Renal cortical epithelial cell (primary cell): ENCODE results near the gene IFNGR2. TPM values are rescaled to one million over a fixed set of nuclear protein-coding genes. Genes with fewer than 3 reads are reported as not detected.

ENCODE experiments used
- DNase-seq: peaks from one replicate; pipeline ENCODE4 v3.0.0-alpha.2; 2011; ENCODE audit warnings: low read depth
- total RNA-seq: library from RNA; depleted of rRNA; stranded (reverse); fragments of >200 nt; gene quantifications from 2 replicates; pipeline ENCODE4 v1.2.3, GENCODE V29; 2014

IFNGR2 gene
- total RNA-seq, 1 donor from 2014 or later, result 57.3 TPM

DNA sequence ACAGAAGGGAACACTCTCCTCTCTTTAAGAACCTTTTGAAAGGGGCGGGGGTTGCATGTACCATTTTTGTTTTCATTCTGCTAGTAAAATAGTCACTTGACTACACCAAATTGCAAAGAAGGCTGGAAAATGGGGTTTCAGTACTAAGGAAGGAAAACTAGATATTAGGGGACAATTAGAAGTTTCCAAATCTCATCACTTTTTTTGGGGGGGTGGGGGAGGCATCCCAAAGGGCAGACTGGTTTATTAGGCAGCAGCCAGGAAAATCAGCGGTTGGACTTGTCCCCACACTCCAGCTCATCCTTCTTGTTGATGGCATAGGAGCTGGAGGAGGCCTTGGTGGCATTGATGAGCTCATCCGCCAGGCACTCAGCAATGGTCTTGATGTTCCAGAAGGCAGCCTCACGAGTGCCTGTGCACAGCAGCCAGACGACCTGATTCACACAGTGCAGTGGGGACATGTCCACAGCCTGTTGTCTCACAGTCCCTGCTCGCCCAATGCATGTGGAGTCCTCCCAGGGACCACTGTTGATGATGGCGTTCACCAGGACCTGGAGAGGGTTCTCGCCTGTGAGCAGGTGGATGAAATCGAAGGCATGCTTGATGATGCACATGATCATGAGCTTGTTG, 78.2 kb downstream of the IFNGR2 start:
- DNase-seq, result no peak

Other genes with a start within 250 kb of the IFNGR2 start
- gene IFNAR2, start 173.5 kb upstream of the IFNGR2 start, total RNA-seq, result 18.4 and 44.5 TPM in 2 replicates
- gene IL10RB, start 137.0 kb upstream of the IFNGR2 start, total RNA-seq, result 36.1 and 41.3 TPM in 2 replicates
- 19.6 and 58.3 TPM in 2 replicates for gene IFNAR1, start 78.4 kb upstream of the IFNGR2 start, total RNA-seq
- 44.1 and 50.8 TPM in 2 replicates for gene TMEM50B, start 76.6 kb downstream of the IFNGR2 start, total RNA-seq
- 1.9 and 4.2 TPM in 2 replicates for gene DNAJC28, start 88.3 kb downstream of the IFNGR2 start, total RNA-seq
- gene GART, start 138.7 kb downstream of the IFNGR2 start, total RNA-seq, result 112 and 137 TPM in 2 replicates
- gene SON, start 139.6 kb downstream of the IFNGR2 start, total RNA-seq, result 114 and 301 TPM in 2 replicates
- gene DONSON, start 185.3 kb downstream of the IFNGR2 start, total RNA-seq, result 13.0 and 13.7 TPM in 2 replicates
- gene CRYZL1, start 238.3 kb downstream of the IFNGR2 start, total RNA-seq, result 18.9 and 66.4 TPM in 2 replicates
- 28.5 and 132 TPM in 2 replicates for gene ITSN1, start 239.1 kb downstream of the IFNGR2 start, total RNA-seq